GM12892 (cell line): Measurements from ENCODE around the gene DOCK8.

Source experiments
- POLR2A ChIP-seq: IDR thresholded peaks from 2 replicates; pipeline ENCODE4 v1.6.1; 2011; ENCODE audit warnings: low read depth, low read length, control low read depth
- TAF1 ChIP-seq: IDR thresholded peaks from 2 replicates; pipeline ENCODE4 v1.6.1; 2011; ENCODE audit warnings: low read depth, mild to moderate bottlenecking, control low read depth, low read length, borderline replicate concordance

DNA sequence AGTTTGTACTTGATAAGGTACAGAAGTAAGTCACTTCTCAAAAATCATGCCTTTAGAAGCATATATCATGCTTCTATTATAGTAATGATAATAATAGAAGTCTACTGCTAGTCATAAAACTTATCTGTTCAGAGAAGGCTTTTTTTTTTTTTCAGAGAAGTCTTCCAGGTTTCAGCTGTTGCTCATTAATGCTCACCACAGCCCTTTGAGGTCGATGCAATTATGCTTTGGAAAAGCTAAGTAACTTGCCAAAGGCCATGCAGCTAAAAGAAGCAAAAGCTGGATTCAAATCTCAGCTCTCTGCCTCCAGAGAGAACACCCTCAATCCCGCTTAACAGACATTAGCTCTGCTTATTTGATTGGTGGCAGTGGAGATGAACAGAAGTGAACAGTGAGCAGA lies 150.8 kb downstream of the DOCK8 start:
- TF ChIP-seq TAF1 (no peak), POLR2A (no peak)
